HepG2 (cell line): Measurements from ENCODE around the gene TSEN34. TPM values are rescaled to one million over a fixed set of nuclear protein-coding genes. Genes with fewer than 3 reads are reported as not detected.
A peak's percentile ranks its signal among the peaks of the same experiment; 100 is the strongest.

Source experiments
- GATAD2A ChIP-seq: IDR thresholded peaks from 2 replicates; pipeline ENCODE4 v1.6.1; 2016
- HMGXB3 ChIP-seq: sonication (generic); formaldehyde crosslinking; IDR thresholded peaks from 2 replicates; pipeline ENCODE4 v1.4.0; 2020; ENCODE audit warnings: missing genetic modification reagents, borderline replicate concordance
- HNRNPH1 ChIP-seq: fragments of 200-400 bp; formaldehyde crosslinking; optimal IDR thresholded peaks from 2 replicates; pipeline ENCODE3; 2017; ENCODE audit warnings: mild to moderate bottlenecking, low read depth, low read length
- NR2F1 ChIP-seq, 2 experiments: fragments of 450-650 bp in 1 of 2; formaldehyde crosslinking in 1 of 2; IDR thresholded peaks; 2 replicates each; pipeline versions ENCODE4 v1.5.0 to v1.6.1; 2016 to 2020; ENCODE audit warnings: mild to moderate bottlenecking in 1 of 2, missing compliant biosample characterization in 1 of 2, missing genetic modification reagents in 1 of 2, moderate library complexity in 1 of 2
- NRL ChIP-seq: sonication (generic); formaldehyde crosslinking; IDR thresholded peaks from 2 replicates; pipeline ENCODE4 v1.5.0; 2020; ENCODE audit warnings: missing genetic modification reagents, mild to moderate bottlenecking, moderate library complexity, borderline replicate concordance
- RBM39 ChIP-seq: fragments of 200-400 bp; formaldehyde crosslinking; IDR thresholded peaks from one replicate; pipeline ENCODE4 v1.6.1; 2018; ENCODE audit warnings: antibody characterized with exemption, mild to moderate bottlenecking, low read depth, low read length; ENCODE audit not compliant: poor library complexity, severe bottlenecking
- SCMH1 ChIP-seq: sonication (generic); formaldehyde crosslinking; IDR thresholded peaks from 2 replicates; pipeline ENCODE4 v1.9.0; 2021; ENCODE audit warnings: missing genetic modification reagents, mild to moderate bottlenecking, borderline replicate concordance
- SKI ChIP-seq: fragments of 450-650 bp; IDR thresholded peaks from one replicate; pipeline ENCODE4 v1.6.1; 2018; ENCODE audit warnings: mild to moderate bottlenecking; ENCODE audit not compliant: partially characterized antibody
- SMC3 ChIP-seq: IDR thresholded peaks from 2 replicates; pipeline ENCODE4 v1.6.1; 2011; ENCODE audit warnings: low read length, improper control_type of control experiment
- THAP11 ChIP-seq: IDR thresholded peaks from 2 replicates; pipeline ENCODE4 v1.6.1; 2016; ENCODE audit warnings: missing biosample characterization, missing genetic modification reagents
- polyA plus RNA-seq, 8 experiments: library from polyadenylated mRNA; depleted of rRNA in 3 of 8; stranded (reverse) in 7 of 8; unstranded in 1 of 8; fragments of >200 nt; fragmentation: Illumina TruSeq in 4 of 8; extraction: Trizol in 4 of 8; gene quantifications; 2 replicates each; pipeline versions ENCODE4 v1.2.1 to v1.2.3, GENCODE V29; 2011 to 2016; ENCODE audit warnings: low read depth in 4 of 8, missing spikeins in 1 of 8, mixed read lengths in 1 of 8; ENCODE audit not compliant: insufficient read depth in 1 of 8
- total RNA-seq, 5 experiments: library from RNA; depleted of rRNA; stranded (reverse); fragments of >200 nt; fragmentation: Illumina TruSeq; extraction: Trizol; gene quantifications; 2 replicates each; pipeline ENCODE4 v1.2.3, GENCODE V29; 2016; ENCODE audit warnings: low read depth in 1 of 5
- TF ChIP-seq, protein P1 (sequence below), 2 experiments: sonication (generic) in 1 of 2; formaldehyde crosslinking in 1 of 2; IDR thresholded peaks; 2 replicates each; pipeline versions ENCODE4 v1.4.0 to v1.6.1; 2018 to 2020; ENCODE audit warnings: missing genetic modification reagents in 2 of 2, borderline replicate concordance in 1 of 2, low read depth in 1 of 2, mild to moderate bottlenecking in 1 of 2, missing biosample characterization in 1 of 2
- TF ChIP-seq, protein P2 (sequence below): sonication (generic); formaldehyde crosslinking; IDR thresholded peaks from 2 replicates; pipeline ENCODE4 v1.5.0; 2020; ENCODE audit warnings: missing genetic modification reagents, mild to moderate bottlenecking, borderline replicate concordance
- TF ChIP-seq, protein P3 (sequence below): sonication (generic); formaldehyde crosslinking; IDR thresholded peaks from 2 replicates; pipeline ENCODE4 v1.4.0; 2020; ENCODE audit warnings: missing genetic modification reagents

Gene TSEN34
- total and polyA plus RNA-seq, 2 of the 13 experiments (the other 11 are each of a cell fraction or from before 2014, with no cell fraction given), result 55.1 to 65.4 TPM

DNA sequence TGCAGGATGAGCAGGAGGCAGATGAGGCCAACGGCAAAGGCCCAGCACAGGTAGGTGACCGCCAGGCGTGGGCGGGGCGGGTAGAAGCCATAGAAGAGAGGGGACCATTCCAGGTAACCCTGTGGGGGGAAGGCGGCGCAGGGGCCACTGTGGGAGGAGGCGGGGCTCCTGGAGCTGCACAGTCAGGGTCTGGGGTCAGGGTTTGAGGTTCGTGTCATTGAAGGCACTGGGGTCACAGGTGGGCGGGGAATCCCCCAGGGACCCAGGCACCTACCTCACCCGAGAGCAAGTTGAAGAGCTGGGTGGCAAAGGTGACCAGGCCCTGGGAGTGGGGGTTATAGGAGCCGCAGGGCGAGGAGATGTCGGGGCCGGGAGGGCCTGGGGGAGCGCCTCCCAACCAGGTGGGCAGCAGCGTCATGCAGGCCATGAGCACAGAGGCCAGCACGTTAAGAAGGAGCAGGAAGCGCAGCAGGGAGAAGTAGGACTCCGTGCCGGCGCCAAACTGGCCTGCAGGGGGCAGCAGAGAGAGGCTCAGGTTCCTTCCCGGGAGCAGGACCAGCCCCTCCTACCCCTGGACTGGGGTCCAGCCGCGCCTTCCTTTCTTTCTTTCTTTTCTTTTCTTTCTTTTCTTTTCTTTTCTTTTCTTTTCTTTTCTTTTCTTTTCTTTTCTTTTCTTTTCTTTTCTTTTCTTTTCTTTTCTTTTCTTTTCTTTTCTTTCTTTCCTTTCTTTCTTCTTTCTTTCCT, 22.8 kb upstream of the TSEN34 start (continued):
- TF ChIP-seq NR2F1 (CRISPR knock-in tag; IDR thresholded peaks at IDR 0.05) (no peak), GATAD2A (CRISPR knock-in tag) (peak; percentile 28; the same call in 1 of the 2 replicates), THAP11 (CRISPR knock-in tag) (0 out of 2 replicates have a peak, but pooled peaks have one; percentile 19), HMGXB3 (CRISPR knock-in tag) (no peak), RBM39 (peak; percentile 57), SKI (no peak), HNRNPH1 (no peak), SCMH1 (CRISPR knock-in tag) (no peak), NRL (CRISPR knock-in tag) (peak; percentile 54; the same call in 1 of the 2 replicates), SMC3 (peak; percentile 48; the same call in 1 of the 2 replicates)
- TF ChIP-seq, protein P1, sequence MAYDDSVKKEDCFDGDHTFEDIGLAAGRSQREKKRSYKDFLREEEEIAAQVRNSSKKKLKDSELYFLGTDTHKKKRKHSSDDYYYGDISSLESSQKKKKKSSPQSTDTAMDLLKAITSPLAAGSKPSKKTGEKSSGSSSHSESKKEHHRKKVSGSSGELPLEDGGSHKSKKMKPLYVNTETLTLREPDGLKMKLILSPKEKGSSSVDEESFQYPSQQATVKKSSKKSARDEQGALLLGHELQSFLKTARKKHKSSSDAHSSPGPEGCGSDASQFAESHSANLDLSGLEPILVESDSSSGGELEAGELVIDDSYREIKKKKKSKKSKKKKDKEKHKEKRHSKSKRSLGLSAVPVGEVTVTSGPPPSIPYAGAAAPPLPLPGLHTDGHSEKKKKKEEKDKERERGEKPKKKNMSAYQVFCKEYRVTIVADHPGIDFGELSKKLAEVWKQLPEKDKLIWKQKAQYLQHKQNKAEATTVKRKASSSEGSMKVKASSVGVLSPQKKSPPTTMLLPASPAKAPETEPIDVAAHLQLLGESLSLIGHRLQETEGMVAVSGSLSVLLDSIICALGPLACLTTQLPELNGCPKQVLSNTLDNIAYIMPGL (CRISPR knock-in tag; IDR thresholded peaks at IDR 0.05; ENCODE audit: borderline replicate concordance in 1 of 2, low read depth in 1 of 2), result peak in 1 of 2 experiments; percentile 63; a peak in 1 of 4 replicates
- TF ChIP-seq, protein P2, sequence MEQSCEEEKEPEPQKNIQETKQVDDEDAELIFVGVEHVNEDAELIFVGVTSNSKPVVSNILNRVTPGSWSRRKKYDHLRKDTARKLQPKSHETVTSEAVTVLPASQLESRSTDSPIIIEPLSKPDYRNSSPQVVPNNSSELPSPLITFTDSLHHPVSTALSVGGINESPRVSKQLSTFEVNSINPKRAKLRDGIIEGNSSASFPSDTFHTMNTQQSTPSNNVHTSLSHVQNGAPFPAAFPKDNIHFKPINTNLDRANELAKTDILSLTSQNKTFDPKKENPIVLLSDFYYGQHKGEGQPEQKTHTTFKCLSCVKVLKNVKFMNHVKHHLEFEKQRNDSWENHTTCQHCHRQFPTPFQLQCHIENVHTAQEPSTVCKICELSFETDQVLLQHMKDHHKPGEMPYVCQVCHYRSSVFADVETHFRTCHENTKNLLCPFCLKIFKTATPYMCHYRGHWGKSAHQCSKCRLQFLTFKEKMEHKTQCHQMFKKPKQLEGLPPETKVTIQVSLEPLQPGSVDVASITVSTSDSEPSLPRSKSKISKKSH (CRISPR knock-in tag), result no peak
- TF ChIP-seq, protein P3, sequence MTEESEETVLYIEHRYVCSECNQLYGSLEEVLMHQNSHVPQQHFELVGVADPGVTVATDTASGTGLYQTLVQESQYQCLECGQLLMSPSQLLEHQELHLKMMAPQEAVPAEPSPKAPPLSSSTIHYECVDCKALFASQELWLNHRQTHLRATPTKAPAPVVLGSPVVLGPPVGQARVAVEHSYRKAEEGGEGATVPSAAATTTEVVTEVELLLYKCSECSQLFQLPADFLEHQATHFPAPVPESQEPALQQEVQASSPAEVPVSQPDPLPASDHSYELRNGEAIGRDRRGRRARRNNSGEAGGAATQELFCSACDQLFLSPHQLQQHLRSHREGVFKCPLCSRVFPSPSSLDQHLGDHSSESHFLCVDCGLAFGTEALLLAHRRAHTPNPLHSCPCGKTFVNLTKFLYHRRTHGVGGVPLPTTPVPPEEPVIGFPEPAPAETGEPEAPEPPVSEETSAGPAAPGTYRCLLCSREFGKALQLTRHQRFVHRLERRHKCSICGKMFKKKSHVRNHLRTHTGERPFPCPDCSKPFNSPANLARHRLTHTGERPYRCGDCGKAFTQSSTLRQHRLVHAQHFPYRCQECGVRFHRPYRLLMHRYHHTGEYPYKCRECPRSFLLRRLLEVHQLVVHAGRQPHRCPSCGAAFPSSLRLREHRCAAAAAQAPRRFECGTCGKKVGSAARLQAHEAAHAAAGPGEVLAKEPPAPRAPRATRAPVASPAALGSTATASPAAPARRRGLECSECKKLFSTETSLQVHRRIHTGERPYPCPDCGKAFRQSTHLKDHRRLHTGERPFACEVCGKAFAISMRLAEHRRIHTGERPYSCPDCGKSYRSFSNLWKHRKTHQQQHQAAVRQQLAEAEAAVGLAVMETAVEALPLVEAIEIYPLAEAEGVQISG (CRISPR knock-in tag), result 0 out of 2 replicates have a peak, but pooled peaks have one; percentile 28
